GM19468 (cell line): ENCODE measurements around the gene LHFPL2.
"Not testable (repeated sequence)": the region's sequence is repeated elsewhere in the genome, so short reads cannot be mapped to it uniquely, and the experiment has no call there.

Source experiments
- ATAC-seq: cut with Tn5 transposase; IDR thresholded peaks from one replicate; pipeline ENCODE4 v1.9.1; 2021; ENCODE audit warnings: mild to moderate bottlenecking, moderate library complexity, moderate number of reproducible peaks; ENCODE audit not compliant: unreplicated experiment; ENCODE audit errors: extremely low read depth

Gene LHFPL2

GRCh38 chr5:78624011-78624541, 24.5 kb downstream of the LHFPL2 start:
- ATAC-seq, result no peak

DNA sequence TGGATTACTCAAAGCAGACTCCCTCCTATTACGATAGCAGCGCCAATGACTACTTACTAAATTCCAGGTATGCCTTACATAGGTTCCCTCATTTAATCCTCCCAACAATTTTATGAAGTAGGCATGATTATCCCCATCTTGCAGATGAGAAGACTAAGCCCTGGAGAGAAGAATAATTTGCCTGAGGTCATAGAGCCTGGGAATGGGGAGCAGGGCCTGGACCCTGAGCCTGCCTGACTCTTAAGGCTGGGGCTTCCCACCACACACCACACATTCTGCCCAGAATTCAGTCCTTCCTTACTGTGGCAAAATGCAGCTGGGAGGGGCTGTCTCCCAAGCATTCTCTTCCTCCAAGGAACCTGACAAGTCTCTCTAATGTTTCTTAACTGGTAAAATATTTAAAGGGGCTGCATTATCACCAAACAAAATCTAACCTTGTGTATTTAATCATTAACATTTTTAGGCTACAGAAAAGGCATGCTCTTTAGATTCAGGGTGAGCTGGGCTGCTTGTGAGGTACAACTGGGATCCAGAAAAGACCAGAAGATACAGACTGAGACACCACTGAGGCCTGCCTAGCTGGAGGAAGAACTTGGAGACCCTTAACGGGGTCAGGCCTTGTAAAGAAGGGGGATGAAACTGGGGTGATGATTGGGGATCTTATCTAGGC, 26.1 kb downstream of the LHFPL2 start:
- ATAC-seq, result no peak

GRCh38 chr5:78621291-78621738, 27.3 kb downstream of the LHFPL2 start:
- no peak for ATAC-seq

DNA sequence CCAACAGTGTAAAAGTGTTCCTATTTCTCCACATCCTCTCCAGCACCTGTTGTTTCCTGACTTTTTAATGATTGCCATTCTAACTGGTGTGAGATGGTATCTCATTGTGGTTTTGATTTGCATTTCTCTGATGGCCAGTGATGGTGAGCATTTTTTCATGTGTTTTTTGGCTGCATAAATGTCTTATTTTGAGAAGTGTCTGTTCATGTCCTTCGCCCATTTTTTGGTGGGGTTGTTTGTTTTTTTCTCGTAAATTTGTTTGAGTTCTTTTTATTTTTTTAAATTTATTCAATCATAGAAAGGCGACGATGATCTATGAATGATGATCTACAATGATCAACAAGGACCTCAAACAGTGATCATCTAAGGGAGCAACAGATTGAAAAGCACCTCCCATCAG, 28.5 kb downstream of the LHFPL2 start:
- not testable (repeated sequence) for ATAC-seq

- ATAC-seq, result no peak
Observed at GRCh38 chr5:78618303-78618702, 30.3 kb downstream of the LHFPL2 start.

- no peak for ATAC-seq
Observed at GRCh38 chr5:78615697-78616096, 32.9 kb downstream of the LHFPL2 start.

DNA sequence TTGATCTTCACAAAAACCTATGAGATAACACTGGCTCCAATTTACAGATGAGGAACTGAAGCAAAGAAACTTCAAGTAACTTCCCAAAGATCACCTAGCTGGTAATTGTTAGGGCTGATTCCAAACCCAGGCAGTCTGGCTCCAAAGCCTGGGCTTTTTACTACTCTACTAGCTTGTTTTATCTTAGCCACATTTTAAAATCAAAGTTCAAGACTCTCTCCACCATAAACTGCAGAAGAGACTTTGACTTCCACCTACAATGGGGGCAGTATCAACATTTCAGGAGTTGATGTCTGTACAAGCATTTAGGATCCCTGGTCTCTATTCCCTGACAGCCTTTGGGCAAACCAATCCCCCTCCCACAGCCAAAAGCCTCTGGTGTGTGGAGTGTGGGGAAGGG, 33.8 kb downstream of the LHFPL2 start:
- ATAC-seq, result no peak

DNA sequence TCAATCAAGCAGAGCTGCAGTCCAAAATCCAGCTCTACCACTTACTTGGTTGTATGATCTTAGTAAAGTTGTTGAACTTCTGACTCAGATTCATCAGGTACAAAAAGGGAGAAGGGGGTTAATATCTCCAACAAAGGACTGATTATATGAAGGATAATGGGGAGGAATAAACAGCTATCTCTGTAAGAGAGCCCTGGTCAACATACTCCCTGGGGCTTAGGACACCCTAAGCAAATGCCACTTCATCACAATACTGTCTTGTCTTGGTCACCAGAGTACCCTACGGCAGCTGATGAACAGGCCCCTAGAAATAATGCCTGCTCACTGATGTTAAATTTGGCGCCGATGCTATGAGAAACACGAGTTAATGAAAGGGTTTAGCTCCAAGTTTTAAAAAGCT, 34.8 kb downstream of the LHFPL2 start:
- ATAC-seq, result no peak

DNA sequence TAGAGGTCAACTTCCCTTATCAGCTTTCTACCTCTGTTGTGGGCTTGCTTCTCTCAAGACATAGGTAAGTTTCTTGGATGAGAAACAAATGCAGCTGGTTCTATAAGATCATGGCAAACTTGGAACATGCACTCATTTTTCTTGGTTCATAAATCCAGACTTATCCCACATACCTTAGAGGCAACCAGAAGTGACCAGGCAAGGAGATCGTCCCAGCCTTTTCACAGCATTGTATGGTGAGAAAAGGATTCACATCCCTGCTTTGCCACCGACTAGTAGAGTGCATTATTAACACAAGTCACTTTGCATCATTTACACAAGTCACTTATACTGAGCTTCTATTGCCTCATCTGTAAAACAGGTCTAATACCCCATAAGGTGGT, 35.4 kb downstream of the LHFPL2 start:
- ATAC-seq, result no peak

DNA sequence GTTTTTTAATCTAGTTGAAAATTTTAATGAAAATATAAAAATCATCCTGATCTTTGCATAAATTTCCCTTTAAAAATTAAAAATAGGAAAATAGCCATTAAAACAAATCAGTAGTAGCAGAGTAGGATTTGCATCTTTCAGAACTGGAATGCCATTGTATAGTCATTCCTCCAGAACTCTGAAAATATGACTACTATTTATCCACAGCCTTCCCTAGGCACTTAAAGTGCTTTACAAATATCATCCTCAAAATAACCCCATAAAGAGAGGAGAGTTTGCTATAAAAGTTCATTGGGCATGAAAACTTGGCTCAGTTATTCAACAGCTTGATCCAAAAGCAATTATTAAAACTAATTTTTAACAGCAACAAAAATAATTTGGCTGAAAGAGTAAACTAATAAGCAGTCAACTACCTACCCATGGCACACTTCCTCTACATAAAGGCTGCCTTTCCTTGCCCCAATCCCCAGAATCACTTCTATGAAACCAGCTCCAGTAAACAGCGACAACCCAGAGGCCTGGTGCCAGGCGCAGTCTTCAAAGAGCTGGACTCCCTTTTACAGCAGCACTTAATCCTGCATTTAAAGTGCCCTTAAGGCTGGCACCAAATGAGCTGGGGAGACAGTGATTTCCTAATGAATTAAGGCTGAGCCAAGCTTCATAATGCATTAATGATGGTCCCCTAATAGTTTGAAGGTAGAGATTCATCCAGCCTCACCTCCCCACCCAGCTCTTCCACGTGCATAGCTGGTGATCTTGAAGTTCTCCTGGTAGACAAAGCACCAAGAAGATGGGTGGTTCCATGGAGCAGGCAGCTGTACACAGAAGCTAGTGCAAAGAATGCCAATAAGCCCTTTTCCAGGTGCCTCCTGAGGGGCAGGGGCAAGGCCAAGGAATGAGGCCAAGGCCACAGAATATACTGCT, 36.1 kb downstream of the LHFPL2 start:
- ATAC-seq, result no peak

GRCh38 chr5:78611126-78611605, 37.4 kb downstream of the LHFPL2 start:
- no peak for ATAC-seq

GRCh38 chr5:78610636-78611035, 37.9 kb downstream of the LHFPL2 start:
- ATAC-seq, result no peak

DNA sequence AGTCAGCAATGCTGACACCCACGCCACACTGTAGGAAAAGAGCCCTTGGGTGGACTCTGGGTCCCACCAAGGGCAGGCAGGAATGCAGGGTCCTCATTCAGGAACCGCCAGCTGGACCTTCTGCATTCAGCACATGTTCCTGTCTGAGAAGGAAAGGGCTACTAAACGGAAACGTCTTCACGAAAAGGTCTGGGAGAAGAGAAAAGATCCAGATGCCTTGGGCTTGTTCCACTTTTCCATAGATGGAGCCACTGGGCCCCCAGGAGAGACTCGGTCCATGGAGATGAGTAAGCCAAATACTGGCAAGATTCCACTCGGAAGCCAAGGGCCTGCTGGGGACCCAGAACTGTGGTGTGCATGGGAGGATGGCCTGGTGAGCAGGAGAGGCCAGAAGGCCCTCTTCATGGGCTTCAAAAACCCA, 38.4 kb downstream of the LHFPL2 start:
- no peak for ATAC-seq

- no peak for ATAC-seq
Observed at GRCh38 chr5:78607864-78608263, 40.7 kb downstream of the LHFPL2 start.

- ATAC-seq, result no peak
Observed at GRCh38 chr5:78606241-78606640, 42.3 kb downstream of the LHFPL2 start.

GRCh38 chr5:78605611-78606010, 43.0 kb downstream of the LHFPL2 start:
- no peak for ATAC-seq

DNA sequence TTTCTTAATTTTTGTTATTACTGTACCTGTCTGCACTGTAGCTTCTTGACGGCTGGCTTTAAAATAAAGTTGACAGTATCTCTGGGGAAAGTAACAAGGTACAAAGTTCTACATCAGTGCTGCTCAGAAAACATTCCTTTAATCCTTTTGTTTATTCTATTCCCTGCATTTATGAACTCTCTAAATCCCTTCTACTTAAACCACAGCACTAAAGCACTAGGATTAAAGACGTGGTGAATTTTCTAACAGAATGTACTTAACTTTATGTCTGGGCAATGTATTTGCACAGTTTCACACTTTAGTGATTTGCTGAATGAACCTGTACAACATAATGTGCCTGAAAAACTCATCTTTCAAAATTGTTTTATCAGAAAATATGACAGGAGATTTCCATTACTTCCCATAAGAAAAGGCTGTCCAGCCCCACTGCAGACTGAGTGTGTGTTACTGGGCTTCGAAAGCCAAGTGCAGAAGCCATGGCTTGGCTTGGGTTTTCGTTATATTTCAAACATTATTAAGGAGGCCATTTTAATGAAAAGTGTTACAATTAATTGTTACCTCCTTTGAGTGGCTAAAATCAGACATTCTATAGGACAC, 43.8 kb downstream of the LHFPL2 start:
- ATAC-seq, result no peak

GRCh38 chr5:78603636-78604175, 44.9 kb downstream of the LHFPL2 start:
- ATAC-seq, result no peak

- no peak for ATAC-seq
Observed at GRCh38 chr5:78602400-78602799, 46.2 kb downstream of the LHFPL2 start.

GRCh38 chr5:78601559-78602314, 46.8 kb downstream of the LHFPL2 start:
- no peak for ATAC-seq
